Right atrium auricular region (tissue), 2 donors: Measurements from ENCODE around the gene PTPRD. TPM values are rescaled to one million over a fixed set of nuclear protein-coding genes. Genes with fewer than 3 reads are reported as not detected.

Experiments used
- DNase-seq: peaks from one replicate; pipeline ENCODE4 v3.0.0-alpha.2; 2019; ENCODE audit warnings: low spot score
- H3K27ac ChIP-seq, 2 donors: fragments of 200-600 bp; sonication (generic); 1 replicate in 1 of 2; 2 replicates in 1 of 2; pipeline ENCODE4 v1.5.1; 2016 to 2019
- H3K27me3 ChIP-seq, 2 donors: fragments of 200-600 bp; sonication (generic); one replicate each; pipeline versions ENCODE4 v1.5.1 to v1.6.0; 2017 to 2019
- H3K36me3 ChIP-seq: fragments of 200-600 bp; sonication (generic); one replicate; pipeline ENCODE4 v1.5.1; 2016
- H3K4me1 ChIP-seq, 2 donors: fragments of 200-600 bp; sonication (generic); one replicate each; pipeline versions ENCODE4 v1.5.1 to v1.6.0; 2017 to 2019
- H3K4me3 ChIP-seq, 2 donors: fragments of 200-600 bp; sonication (generic); 1 replicate in 1 of 2; 2 replicates in 1 of 2; pipeline ENCODE4 v1.5.1; 2017 to 2019; ENCODE audit warnings: mild to moderate bottlenecking in 1 of 2, moderate library complexity in 1 of 2
- H3K9me3 ChIP-seq, 2 donors: fragments of 200-600 bp; sonication (generic); one replicate each; pipeline ENCODE4 v1.5.1; 2019
- total RNA-seq, 2 donors: library from RNA; depleted of rRNA; stranded (reverse); fragments of >200 nt; gene quantifications; one replicate each; pipeline ENCODE4 v1.1.0, GENCODE V29; 2016
- TF ChIP-seq, protein P1 (sequence below), 2 donors: fragments of 200-600 bp; sonication (generic); IDR thresholded peaks; one replicate each; pipeline ENCODE4 v1.5.1; 2019; ENCODE audit warnings: antibody characterized with exemption in 2 of 2

The PTPRD gene
- total RNA-seq, 2 donors from 2014 or later = 5.5 to 6.6 TPM

- H3K36me3 ChIP-seq = no peaks in the 10 kb centered on the region
- H3K27ac ChIP-seq = no peak overlapping the region
- DNase-seq = no peak
- no peaks in the 10 kb centered on the region for H3K9me3 ChIP-seq
- TF ChIP-seq, protein P1, sequence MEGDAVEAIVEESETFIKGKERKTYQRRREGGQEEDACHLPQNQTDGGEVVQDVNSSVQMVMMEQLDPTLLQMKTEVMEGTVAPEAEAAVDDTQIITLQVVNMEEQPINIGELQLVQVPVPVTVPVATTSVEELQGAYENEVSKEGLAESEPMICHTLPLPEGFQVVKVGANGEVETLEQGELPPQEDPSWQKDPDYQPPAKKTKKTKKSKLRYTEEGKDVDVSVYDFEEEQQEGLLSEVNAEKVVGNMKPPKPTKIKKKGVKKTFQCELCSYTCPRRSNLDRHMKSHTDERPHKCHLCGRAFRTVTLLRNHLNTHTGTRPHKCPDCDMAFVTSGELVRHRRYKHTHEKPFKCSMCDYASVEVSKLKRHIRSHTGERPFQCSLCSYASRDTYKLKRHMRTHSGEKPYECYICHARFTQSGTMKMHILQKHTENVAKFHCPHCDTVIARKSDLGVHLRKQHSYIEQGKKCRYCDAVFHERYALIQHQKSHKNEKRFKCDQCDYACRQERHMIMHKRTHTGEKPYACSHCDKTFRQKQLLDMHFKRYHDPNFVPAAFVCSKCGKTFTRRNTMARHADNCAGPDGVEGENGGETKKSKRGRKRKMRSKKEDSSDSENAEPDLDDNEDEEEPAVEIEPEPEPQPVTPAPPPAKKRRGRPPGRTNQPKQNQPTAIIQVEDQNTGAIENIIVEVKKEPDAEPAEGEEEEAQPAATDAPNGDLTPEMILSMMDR (IDR thresholded peaks at IDR 0.05) = no peak
- no peaks in the 10 kb centered on the region for H3K27me3 ChIP-seq
- no peaks in the 10 kb centered on the region for H3K4me1 ChIP-seq
- no peak overlapping the region for H3K4me3 ChIP-seq
Measured at GRCh38 chr9:10265153-10265631, 347.6 kb downstream of the PTPRD start.

- TF ChIP-seq, protein P1 (IDR thresholded peaks at IDR 0.05) = no peak
- H3K4me1 ChIP-seq = no peaks in the 10 kb centered on the region
- DNase-seq = no peak
- no peak overlapping the region for H3K4me3 ChIP-seq
- H3K36me3 ChIP-seq = no peaks in the 10 kb centered on the region
- no peak overlapping the region for H3K27ac ChIP-seq
- no peaks in the 10 kb centered on the region for H3K9me3 ChIP-seq
- H3K27me3 ChIP-seq = no peaks in the 10 kb centered on the region
Measured at GRCh38 chr9:10260501-10260900, 352.3 kb downstream of the PTPRD start.

DNA sequence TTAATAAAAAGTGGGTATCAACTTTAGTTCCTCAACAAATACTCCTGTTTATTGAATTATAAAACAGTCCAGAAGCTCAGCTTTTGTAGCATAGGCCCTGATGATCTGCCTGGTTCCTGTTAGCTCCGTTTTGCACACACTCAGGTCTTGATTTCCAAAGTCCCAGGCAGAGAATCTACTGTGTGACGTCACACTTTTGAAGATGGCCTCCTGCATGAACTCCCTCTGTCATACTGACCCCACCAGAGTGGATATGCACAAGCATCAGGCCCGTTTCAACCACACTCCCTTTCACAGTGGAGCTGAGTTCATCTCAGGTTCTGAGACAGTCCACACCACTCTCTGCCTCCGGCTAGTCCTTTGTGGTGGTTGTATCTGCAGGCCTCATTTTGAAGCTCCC lies 353.1 kb downstream of the PTPRD start:
- H3K27me3 ChIP-seq = no peaks in the 10 kb centered on the region
- DNase-seq = no peak
- H3K27ac ChIP-seq = no peak overlapping the region
- H3K36me3 ChIP-seq = no peaks in the 10 kb centered on the region
- no peak overlapping the region for H3K4me3 ChIP-seq
- H3K4me1 ChIP-seq = no peaks in the 10 kb centered on the region
- TF ChIP-seq, protein P1 (IDR thresholded peaks at IDR 0.05) = no peak
- no peaks in the 10 kb centered on the region for H3K9me3 ChIP-seq

DNA sequence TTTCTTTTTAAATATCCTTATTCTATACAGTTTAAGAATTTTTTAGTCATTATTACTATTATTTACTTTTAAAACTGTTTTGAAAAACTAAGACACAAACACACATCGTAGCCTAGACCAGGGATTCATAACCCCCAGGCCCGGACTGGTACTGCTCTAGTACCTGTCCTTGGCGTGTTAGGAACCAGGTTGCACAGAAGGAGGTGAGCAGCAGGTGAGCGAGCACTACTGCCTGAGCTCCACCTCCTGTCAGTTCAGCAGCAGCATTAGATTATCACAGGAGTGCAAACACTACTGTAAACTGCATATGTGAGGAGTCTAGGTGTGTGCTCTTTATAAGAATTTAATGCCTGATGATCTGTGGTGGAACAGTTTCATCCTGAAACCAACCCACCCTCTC lies 357.0 kb downstream of the PTPRD start:
- no peak for DNase-seq
- Histone ChIP-seq H3K4me1 (no peaks in the 10 kb centered on the region), H3K36me3 (no peaks in the 10 kb centered on the region), H3K27ac (no peak overlapping the region), H3K9me3 (no peaks in the 10 kb centered on the region), H3K27me3 (no peaks in the 10 kb centered on the region), H3K4me3 (no peak overlapping the region)
- TF ChIP-seq, protein P1 (IDR thresholded peaks at IDR 0.05) = no peak

GRCh38 chr9:10254338-10254737 lies 358.5 kb downstream of the PTPRD start:
- no peaks in the 10 kb centered on the region for H3K27me3 ChIP-seq
- H3K4me3 ChIP-seq = no peak overlapping the region
- DNase-seq = no peak
- TF ChIP-seq, protein P1 (IDR thresholded peaks at IDR 0.05) = no peak
- H3K4me1 ChIP-seq = no peaks in the 10 kb centered on the region
- no peaks in the 10 kb centered on the region for H3K36me3 ChIP-seq
- H3K27ac ChIP-seq = no peak overlapping the region
- H3K9me3 ChIP-seq = no peaks in the 10 kb centered on the region

GRCh38 chr9:10253341-10253740 lies 359.5 kb downstream of the PTPRD start:
- Histone ChIP-seq H3K4me1 (no peaks in the 10 kb centered on the region), H3K36me3 (no peaks in the 10 kb centered on the region), H3K9me3 (no peaks in the 10 kb centered on the region), H3K4me3 (no peak overlapping the region), H3K27me3 (no peaks in the 10 kb centered on the region), H3K27ac (no peak overlapping the region)
- TF ChIP-seq, protein P1 (IDR thresholded peaks at IDR 0.05) = no peak
- DNase-seq = no peak
